NB4 (cell line): ENCODE results near the gene PDE8B.

Experiments used
- DNase-seq: peaks from one replicate; pipeline ENCODE4 v3.0.0; 2010; ENCODE audit warnings: low read depth
- H3K4me3 ChIP-seq: one replicate; pipeline ENCODE4 v1.5.1; 2011; ENCODE audit warnings: mild to moderate bottlenecking, low read depth, low read length, moderate library complexity
- CTCF ChIP-seq: IDR thresholded peaks from one replicate; pipeline ENCODE4 v1.5.1; 2012; ENCODE audit warnings: low read depth, low read length
- MAX ChIP-seq: IDR thresholded peaks from 2 replicates; pipeline ENCODE4 v1.6.1; 2011; ENCODE audit warnings: low read depth, low read length
- MYC ChIP-seq: IDR thresholded peaks from 2 replicates; pipeline ENCODE4 v1.6.1; 2011; ENCODE audit warnings: low read depth, low read length
- POLR2A ChIP-seq: IDR thresholded peaks from 2 replicates; pipeline ENCODE4 v1.6.1; 2011; ENCODE audit warnings: mild to moderate bottlenecking; ENCODE audit not compliant: insufficient read length; ENCODE audit errors: extremely low read depth

Gene PDE8B

GRCh38 chr5:77328930-77329647, 118.6 kb downstream of the PDE8B start:
- DNase-seq, result no peak
- no peak overlapping the region for H3K4me3 ChIP-seq
- TF ChIP-seq CTCF (no peak), MAX (no peak), MYC (no peak), POLR2A (no peak)

- DNase-seq, result no peak
- TF ChIP-seq MYC (no peak), MAX (no peak), POLR2A (no peak), CTCF (no peak)
- no peak overlapping the region for H3K4me3 ChIP-seq
These were observed 119.4 kb downstream of the PDE8B start for GRCh38 chr5:77329664-77330430.

- DNase-seq, result no peak
- no peak for TF ChIP-seq MYC
- no peak for TF ChIP-seq POLR2A
- no peak for TF ChIP-seq MAX
- TF ChIP-seq CTCF, result no peak
- no peak overlapping the region for H3K4me3 ChIP-seq
These were observed 122.6 kb downstream of the PDE8B start for GRCh38 chr5:77333036-77333435.

- TF ChIP-seq CTCF (no peak), POLR2A (no peak), MYC (no peak), MAX (no peak)
- no peak overlapping the region for H3K4me3 ChIP-seq
- DNase-seq, result no peak
These were observed 123.1 kb downstream of the PDE8B start for GRCh38 chr5:77333451-77334123.

- no peak overlapping the region for H3K4me3 ChIP-seq
- TF ChIP-seq MAX, result no peak
- no peak for TF ChIP-seq CTCF
- no peak for DNase-seq
These were observed 126.8 kb downstream of the PDE8B start for GRCh38 chr5:77337246-77337645.
